Stomach (tissue), 9 donors: ENCODE results near the gene ALB. TPM values are rescaled to one million over a fixed set of nuclear protein-coding genes. Genes with fewer than 3 reads are reported as not detected.

Experiments
- DNase-seq, 2 donors: peaks; one replicate each; pipeline versions ENCODE4 v3.0.0 to v3.0.0-alpha.2; 2013 to 2019
- H3K27ac ChIP-seq, 5 donors: fragments of 200-600 bp in 4 of 5; sonication (generic) in 4 of 5; one replicate each; pipeline ENCODE4 v1.5.1; 2013 to 2019; ENCODE audit warnings: mild to moderate bottlenecking in 1 of 5, moderate library complexity in 1 of 5
- H3K27me3 ChIP-seq, 3 donors: fragments of 200-600 bp; sonication (generic); one replicate each; pipeline ENCODE4 v1.5.1; 2017 to 2019; ENCODE audit warnings: mixed run types in 1 of 3
- H3K36me3 ChIP-seq, 4 donors: fragments of 200-600 bp; sonication (generic); 1 replicate in 3 of 4; 2 replicates in 1 of 4; pipeline ENCODE4 v1.5.1; 2016 to 2019
- H3K4me1 ChIP-seq, 4 donors: fragments of 200-600 bp; sonication (generic); one replicate each; pipeline ENCODE4 v1.5.1; 2016 to 2019
- H3K4me3 ChIP-seq, 4 donors: fragments of 200-600 bp; sonication (generic) in 3 of 4; one replicate each; pipeline ENCODE4 v1.5.1; 2016 to 2019; ENCODE audit warnings: mild to moderate bottlenecking in 1 of 4
- H3K9me3 ChIP-seq, 4 donors: fragments of 200-600 bp; sonication (generic); one replicate each; pipeline ENCODE4 v1.5.1; 2016 to 2019
- EP300 ChIP-seq: sonication (generic); formaldehyde crosslinking; IDR thresholded peaks from one replicate; pipeline ENCODE4 v1.6.1; 2017; ENCODE audit warnings: antibody characterized with exemption
- POLR2A ChIP-seq, 4 donors: fragments of 450-650 bp; IDR thresholded peaks; one replicate each; pipeline ENCODE4 v1.6.1; 2016; ENCODE audit warnings: antibody characterized with exemption in 4 of 4, control low read depth in 2 of 4, mild to moderate bottlenecking in 1 of 4, moderate library complexity in 1 of 4
- POLR2AphosphoS5 ChIP-seq, 3 donors: sonication (generic); formaldehyde crosslinking; IDR thresholded peaks; one replicate each; pipeline ENCODE4 v1.6.1; 2016; ENCODE audit warnings: antibody characterized with exemption in 3 of 3
- WGBS, 5 donors: extraction: QIAGEN DNeasy Blood & Tissue Kit in 3 of 5; methylation state at CpG; one replicate each; pipeline versions ENCODE4 v1.1.5 to v1.1.7; 2013 to 2018; 5-methylcytosine and 5-hydroxymethylcytosine counted together
- intact Hi-C: fragments of 100-400 bp; cut with DNase I; formaldehyde crosslinking; loops from one replicate; pipeline ENCODE4 v1.15.1; 2023; ENCODE audit warnings: low total_unique reads
- polyA plus RNA-seq, 3 donors: library from polyadenylated mRNA; stranded (reverse); fragments of 200-250 nt; gene quantifications; one replicate each; pipeline ENCODE4 v1.2.3, GENCODE V29; 2013
- total RNA-seq, 5 donors: library from RNA; depleted of rRNA; stranded (reverse); fragments of >200 nt; gene quantifications; one replicate each; pipeline versions ENCODE4 v1.1.0 to v1.2.3, GENCODE V29; 2014 to 2016
- TF ChIP-seq, protein P1 (sequence below), 7 experiments: fragments of 450-650 bp in 4 of 7; fragments of 200-600 bp in 3 of 7; sonication (generic) in 3 of 7; IDR thresholded peaks; one replicate each; pipeline ENCODE4 v1.5.1; 2016 to 2019; ENCODE audit warnings: antibody characterized with exemption in 7 of 7, control low read depth in 2 of 7, mild to moderate bottlenecking in 1 of 7
- donor health status: healthy with polysubstance abuse.
- donor health status: Bipolar disorder and iron deficiency.
- donor health status: healthy.

The ALB gene
- total and polyA plus RNA-seq, 8 donors, result 0.48 to 101 (median 3.0) TPM; not detected in 4

GRCh38 chr4:73446336-73446938 is 42.4 kb downstream of the ALB start:
- Histone ChIP-seq H3K9me3 (no peaks in the 10 kb centered on the region), H3K4me3 (no peak overlapping the region), H3K4me1 (no peaks in the 10 kb centered on the region), H3K27ac (no peak overlapping the region), H3K36me3 (no peaks in the 10 kb centered on the region), H3K27me3 (no peaks in the 10 kb centered on the region)
- WGBS, 5 donors, result 5 to 15% (median 10%) methylated on average over 4 of the region's 4 CpGs
- peak in 1 of 2 donors; percentile 57 for DNase-seq
- TF ChIP-seq POLR2AphosphoS5 (IDR thresholded peaks at IDR 0.05) (no peak), EP300 (no peak), POLR2A (IDR thresholded peaks at IDR 0.05) (no peak)
- TF ChIP-seq, protein P1, sequence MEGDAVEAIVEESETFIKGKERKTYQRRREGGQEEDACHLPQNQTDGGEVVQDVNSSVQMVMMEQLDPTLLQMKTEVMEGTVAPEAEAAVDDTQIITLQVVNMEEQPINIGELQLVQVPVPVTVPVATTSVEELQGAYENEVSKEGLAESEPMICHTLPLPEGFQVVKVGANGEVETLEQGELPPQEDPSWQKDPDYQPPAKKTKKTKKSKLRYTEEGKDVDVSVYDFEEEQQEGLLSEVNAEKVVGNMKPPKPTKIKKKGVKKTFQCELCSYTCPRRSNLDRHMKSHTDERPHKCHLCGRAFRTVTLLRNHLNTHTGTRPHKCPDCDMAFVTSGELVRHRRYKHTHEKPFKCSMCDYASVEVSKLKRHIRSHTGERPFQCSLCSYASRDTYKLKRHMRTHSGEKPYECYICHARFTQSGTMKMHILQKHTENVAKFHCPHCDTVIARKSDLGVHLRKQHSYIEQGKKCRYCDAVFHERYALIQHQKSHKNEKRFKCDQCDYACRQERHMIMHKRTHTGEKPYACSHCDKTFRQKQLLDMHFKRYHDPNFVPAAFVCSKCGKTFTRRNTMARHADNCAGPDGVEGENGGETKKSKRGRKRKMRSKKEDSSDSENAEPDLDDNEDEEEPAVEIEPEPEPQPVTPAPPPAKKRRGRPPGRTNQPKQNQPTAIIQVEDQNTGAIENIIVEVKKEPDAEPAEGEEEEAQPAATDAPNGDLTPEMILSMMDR (IDR thresholded peaks at IDR 0.05), result peak in 5 of 7 experiments; percentile 42 to 81 (median 71)
- intact Hi-C loops, result no loop called here

DNA sequence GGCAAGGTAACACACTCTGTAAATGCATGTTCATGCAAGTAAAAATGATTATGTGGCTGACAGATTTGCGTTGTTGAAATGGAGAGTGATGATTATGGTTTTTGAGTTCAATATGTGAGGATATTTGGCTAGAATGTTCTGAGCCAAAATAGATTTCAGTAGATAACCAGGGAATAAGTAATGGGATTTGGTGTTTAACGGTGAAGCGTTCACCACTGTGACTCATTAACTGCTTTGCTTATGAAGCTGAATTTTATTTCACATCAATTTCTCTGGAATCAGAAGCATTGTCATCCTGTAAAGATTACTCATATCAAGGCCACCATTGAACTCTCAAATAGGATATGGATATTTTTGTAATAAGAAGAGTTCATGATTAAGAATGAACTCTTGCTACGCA is 43.6 kb downstream of the ALB start:
- TF ChIP-seq, protein P1 (IDR thresholded peaks at IDR 0.05), result no peak
- TF ChIP-seq EP300, result no peak
- no peak for TF ChIP-seq POLR2AphosphoS5 (IDR thresholded peaks at IDR 0.05)
- no peak for TF ChIP-seq POLR2A (IDR thresholded peaks at IDR 0.05)
- no peaks in the 10 kb centered on the region for H3K27me3 ChIP-seq
- DNase-seq, result no peak
- no peak overlapping the region for H3K27ac ChIP-seq
- no peaks in the 10 kb centered on the region for H3K36me3 ChIP-seq
- intact Hi-C loops, result no loop called here
- H3K9me3 ChIP-seq, result no peaks in the 10 kb centered on the region
- peaks cover 0 to 5% (median under 1%) of the 10 kb centered on the region in 4 donors for H3K4me1 ChIP-seq
- 74 to 86% (median 84%) methylated on average over 4 of the region's 4 CpGs for WGBS, 5 donors
- no peak overlapping the region for H3K4me3 ChIP-seq

- H3K4me1 ChIP-seq, result peaks cover 0 to 11% (median 5%) of the 10 kb centered on the region in 4 donors
- 76 to 88% (median 82%) methylated on average over 4 of the region's 4 CpGs for WGBS, 5 donors
- H3K36me3 ChIP-seq, result no peaks in the 10 kb centered on the region
- no peak overlapping the region for H3K4me3 ChIP-seq
- TF ChIP-seq POLR2A (IDR thresholded peaks at IDR 0.05), result no peak
- TF ChIP-seq EP300, result no peak
- TF ChIP-seq POLR2AphosphoS5 (IDR thresholded peaks at IDR 0.05), result no peak
- TF ChIP-seq, protein P1 (IDR thresholded peaks at IDR 0.05), result no peak
- no peaks in the 10 kb centered on the region for H3K9me3 ChIP-seq
- H3K27ac ChIP-seq, result no peak overlapping the region
- intact Hi-C loops, result no loop called here
- no peaks in the 10 kb centered on the region for H3K27me3 ChIP-seq
- no peak for DNase-seq
Measured at GRCh38 chr4:73448448-73449203, 44.5 kb downstream of the ALB start.

DNA sequence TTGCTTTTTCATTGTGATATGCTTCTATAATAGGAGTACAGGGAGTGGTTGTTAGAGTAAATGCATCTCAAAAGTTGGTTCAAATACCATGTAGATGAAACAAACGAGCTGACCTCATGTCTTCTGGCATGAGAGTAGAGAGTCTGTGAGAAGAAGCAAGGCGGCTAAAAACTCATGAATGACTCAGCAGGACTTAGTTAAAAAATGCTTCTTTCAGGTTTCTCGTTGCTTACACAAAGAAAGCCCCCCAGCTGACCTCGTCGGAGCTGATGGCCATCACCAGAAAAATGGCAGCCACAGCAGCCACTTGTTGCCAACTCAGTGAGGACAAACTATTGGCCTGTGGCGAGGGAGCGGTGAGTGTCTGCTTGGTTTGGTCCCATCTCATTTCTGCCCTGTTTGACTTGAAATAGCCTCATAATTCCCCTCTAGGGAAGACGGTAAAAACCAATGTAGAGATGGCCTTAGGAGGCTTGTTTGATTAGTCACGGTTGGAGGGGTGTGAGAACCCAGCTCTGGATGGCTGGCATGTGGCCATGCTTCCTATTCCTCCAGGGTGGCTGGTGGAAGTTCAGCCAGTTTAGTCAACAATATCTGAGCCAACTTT is 46.4 kb downstream of the ALB start:
- Histone ChIP-seq H3K9me3 (no peaks in the 10 kb centered on the region), H3K36me3 (no peaks in the 10 kb centered on the region), H3K4me3 (no peak overlapping the region), H3K4me1 (peaks cover 0 to 14% (median 5%) of the 10 kb centered on the region in 4 donors), H3K27me3 (no peaks in the 10 kb centered on the region), H3K27ac (no peak overlapping the region)
- intact Hi-C loops, result loop anchor here (10.0 kb wide), 1 partner anchor 116 kb away; no protein-coding TSS in a partner anchor
- WGBS, 5 donors, result 61 to 74% (median 63%) methylated on average over 9 of the region's 9 CpGs
- TF ChIP-seq POLR2A (IDR thresholded peaks at IDR 0.05) (no peak), POLR2AphosphoS5 (IDR thresholded peaks at IDR 0.05) (no peak), EP300 (no peak)
- TF ChIP-seq, protein P1 (IDR thresholded peaks at IDR 0.05), result no peak
- peak in 1 of 2 donors; percentile 13 for DNase-seq
